Measurements from ENCODE around the gene SUB1.

DNA sequence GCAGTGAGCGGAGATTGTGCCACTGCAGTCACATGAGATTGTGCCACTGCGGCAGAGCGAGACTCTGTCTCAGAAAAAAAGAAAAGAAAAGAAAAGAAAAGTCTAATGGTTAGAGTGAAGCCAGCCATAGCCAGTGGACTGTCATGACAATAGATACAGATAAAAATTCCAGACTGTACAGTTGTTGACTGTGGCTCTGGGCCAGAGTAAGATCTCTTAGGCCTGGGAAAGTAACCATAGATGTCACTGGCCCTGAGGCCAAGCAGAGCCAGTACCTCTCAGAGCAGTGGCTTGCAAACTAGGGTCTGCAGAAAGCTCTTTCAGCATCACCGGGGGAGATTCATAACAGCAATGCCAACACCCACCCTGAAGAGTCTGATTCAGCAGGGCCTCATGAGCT, 44.1 kb upstream of the SUB1 start:
- TF ChIP-seq, protein P1, sequence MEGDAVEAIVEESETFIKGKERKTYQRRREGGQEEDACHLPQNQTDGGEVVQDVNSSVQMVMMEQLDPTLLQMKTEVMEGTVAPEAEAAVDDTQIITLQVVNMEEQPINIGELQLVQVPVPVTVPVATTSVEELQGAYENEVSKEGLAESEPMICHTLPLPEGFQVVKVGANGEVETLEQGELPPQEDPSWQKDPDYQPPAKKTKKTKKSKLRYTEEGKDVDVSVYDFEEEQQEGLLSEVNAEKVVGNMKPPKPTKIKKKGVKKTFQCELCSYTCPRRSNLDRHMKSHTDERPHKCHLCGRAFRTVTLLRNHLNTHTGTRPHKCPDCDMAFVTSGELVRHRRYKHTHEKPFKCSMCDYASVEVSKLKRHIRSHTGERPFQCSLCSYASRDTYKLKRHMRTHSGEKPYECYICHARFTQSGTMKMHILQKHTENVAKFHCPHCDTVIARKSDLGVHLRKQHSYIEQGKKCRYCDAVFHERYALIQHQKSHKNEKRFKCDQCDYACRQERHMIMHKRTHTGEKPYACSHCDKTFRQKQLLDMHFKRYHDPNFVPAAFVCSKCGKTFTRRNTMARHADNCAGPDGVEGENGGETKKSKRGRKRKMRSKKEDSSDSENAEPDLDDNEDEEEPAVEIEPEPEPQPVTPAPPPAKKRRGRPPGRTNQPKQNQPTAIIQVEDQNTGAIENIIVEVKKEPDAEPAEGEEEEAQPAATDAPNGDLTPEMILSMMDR (IDR thresholded peaks at IDR 0.05; ENCODE audit: poor library complexity, severe bottlenecking) = no peak
- TF ChIP-seq SMC3 (conservative IDR thresholded peaks at IDR 0.05; ENCODE audit: poor library complexity) (no peak), EZH2 (IDR thresholded peaks at IDR 0.05; ENCODE audit: borderline replicate concordance, insufficient read depth, low read length, poor library complexity, severe bottlenecking) (no peak), RAD21 (conservative IDR thresholded peaks at IDR 0.05) (no peak), POLR2AphosphoS5 (IDR thresholded peaks at IDR 0.05) (no peak)
